Measurements from ENCODE around the gene GARIN3. TPM values are rescaled to one million over a fixed set of nuclear protein-coding genes. Genes with fewer than 3 reads are reported as not detected.

GARIN3 gene
- total RNA-seq, 1 experiment from 2014 or later, result not detected

- H3K36me3 ChIP-seq (ENCODE audit: control insufficient read depth, insufficient read depth, low read length), result no peaks in the 10 kb centered on the region
- Mint-ChIP-seq H3K36me3 (ENCODE audit: insufficient read depth, unreplicated experiment) (no peaks in the 10 kb centered on the region), H3K4me1 (ENCODE audit: low read depth, unreplicated experiment) (no peaks in the 10 kb centered on the region), H3K27ac (ENCODE audit: unreplicated experiment) (no peak overlapping the region), H3K4me3 (ENCODE audit: unreplicated experiment) (no peak overlapping the region), H3K9me3 (ENCODE audit: unreplicated experiment) (no peaks in the 10 kb centered on the region), H3K27me3 (ENCODE audit: insufficient read depth, unreplicated experiment) (peaks cover 28% of the 10 kb centered on the region)
- H3K4me3 ChIP-seq (ENCODE audit: low read depth, low read length), result no peak overlapping the region
- H3K4me1 ChIP-seq, result no peaks in the 10 kb centered on the region
- DNase-seq, result no peak
- TF ChIP-seq CTCF (IDR thresholded peaks at IDR 0.05; ENCODE audit: insufficient read depth in 1 of 2, low read depth in 1 of 2, low read length in 1 of 2, severe bottlenecking in 1 of 2, unreplicated experiment in 1 of 2), result no peak
- ChIA-PET POLR2A (no interaction called here), CTCF (no interaction called here)
- no peaks in the 10 kb centered on the region; the same call in 1 of the 2 replicates for H3K9me3 ChIP-seq
- BruUV-seq (replicated peaks), result no TSS peak
- H3K27me3 ChIP-seq (replicated peaks; ENCODE audit: control insufficient read depth, insufficient read depth, low read length), result no peaks in the 10 kb centered on the region; the same call in 1 of the 2 replicates
- intact Hi-C loops (cut with micrococcal nuclease; ENCODE audit: unreplicated experiment), result no loop called here
These were observed 12.9 kb upstream of the GARIN3 start for GRCh38 chr5:157178966-157179365.

- no TSS peak for BruUV-seq (replicated peaks)
- ChIA-PET CTCF (interaction anchor here (0.6 kb wide), 1 partner anchor 11 kb away, joined by 3 read pairs; no protein-coding TSS in a partner anchor), POLR2A (no interaction called here)
- Histone ChIP-seq H3K36me3 (ENCODE audit: control insufficient read depth, insufficient read depth, low read length) (no peaks in the 10 kb centered on the region), H3K27me3 (replicated peaks; ENCODE audit: control insufficient read depth, insufficient read depth, low read length) (no peaks in the 10 kb centered on the region; the same call in 1 of the 2 replicates), H3K4me1 (no peaks in the 10 kb centered on the region), H3K9me3 (no peaks in the 10 kb centered on the region), H3K4me3 (ENCODE audit: low read depth, low read length) (no peak overlapping the region)
- Mint-ChIP-seq H3K9me3 (ENCODE audit: unreplicated experiment) (no peaks in the 10 kb centered on the region), H3K27me3 (ENCODE audit: insufficient read depth, unreplicated experiment) (peaks cover 28% of the 10 kb centered on the region), H3K27ac (ENCODE audit: unreplicated experiment) (no peak overlapping the region), H3K36me3 (ENCODE audit: insufficient read depth, unreplicated experiment) (no peaks in the 10 kb centered on the region), H3K4me3 (ENCODE audit: unreplicated experiment) (no peak overlapping the region), H3K4me1 (ENCODE audit: low read depth, unreplicated experiment) (no peaks in the 10 kb centered on the region)
- no peak for DNase-seq
- intact Hi-C loops (cut with micrococcal nuclease; ENCODE audit: unreplicated experiment), result no loop called here
- TF ChIP-seq CTCF (IDR thresholded peaks at IDR 0.05; ENCODE audit: insufficient read depth in 1 of 2, low read depth in 1 of 2, low read length in 1 of 2, severe bottlenecking in 1 of 2, unreplicated experiment in 1 of 2), result no peak
These were observed 11.9 kb upstream of the GARIN3 start for GRCh38 chr5:157177953-157178352.

GRCh38 chr5:157175071-157175612, 9.1 kb upstream of the GARIN3 start:
- intact Hi-C loops (cut with micrococcal nuclease; ENCODE audit: unreplicated experiment), result no loop called here
- no peaks in the 10 kb centered on the region for H3K4me1 Mint-ChIP-seq (ENCODE audit: low read depth, unreplicated experiment)
- H3K4me3 Mint-ChIP-seq (ENCODE audit: unreplicated experiment), result no peak overlapping the region
- ChIA-PET CTCF (no interaction called here), POLR2A (no interaction called here)
- TF ChIP-seq CTCF (IDR thresholded peaks at IDR 0.05; ENCODE audit: insufficient read depth in 1 of 2, low read depth in 1 of 2, low read length in 1 of 2, severe bottlenecking in 1 of 2, unreplicated experiment in 1 of 2), result no peak
- H3K9me3 ChIP-seq, result no peaks in the 10 kb centered on the region
- peaks cover 20% of the 10 kb centered on the region for H3K27me3 Mint-ChIP-seq (ENCODE audit: insufficient read depth, unreplicated experiment)
- no peak for DNase-seq
- H3K36me3 ChIP-seq (ENCODE audit: control insufficient read depth, insufficient read depth, low read length), result no peaks in the 10 kb centered on the region
- peaks cover 14% of the 10 kb centered on the region for H3K9me3 Mint-ChIP-seq (ENCODE audit: unreplicated experiment)
- no peak overlapping the region for H3K4me3 ChIP-seq (ENCODE audit: low read depth, low read length)
- no peaks in the 10 kb centered on the region for H3K36me3 Mint-ChIP-seq (ENCODE audit: insufficient read depth, unreplicated experiment)
- BruUV-seq (replicated peaks), result no TSS peak
- H3K27me3 ChIP-seq (replicated peaks; ENCODE audit: control insufficient read depth, insufficient read depth, low read length), result no peaks in the 10 kb centered on the region; the same call in 1 of the 2 replicates
- H3K4me1 ChIP-seq, result no peaks in the 10 kb centered on the region
- H3K27ac Mint-ChIP-seq (ENCODE audit: unreplicated experiment), result no peak overlapping the region
